C4-2B (cell line): ENCODE results near the gene GRM5.

Experiments
- ZFX ChIP-seq: fragments of 450-650 bp; IDR thresholded peaks from 2 replicates; pipeline ENCODE4 v1.6.1; 2017
- TF ChIP-seq, protein P1 (sequence below): fragments of 450-650 bp; conservative IDR thresholded peaks from 2 replicates; pipeline ENCODE4 v1.5.1; 2017; ENCODE audit warnings: mild to moderate bottlenecking

DNA sequence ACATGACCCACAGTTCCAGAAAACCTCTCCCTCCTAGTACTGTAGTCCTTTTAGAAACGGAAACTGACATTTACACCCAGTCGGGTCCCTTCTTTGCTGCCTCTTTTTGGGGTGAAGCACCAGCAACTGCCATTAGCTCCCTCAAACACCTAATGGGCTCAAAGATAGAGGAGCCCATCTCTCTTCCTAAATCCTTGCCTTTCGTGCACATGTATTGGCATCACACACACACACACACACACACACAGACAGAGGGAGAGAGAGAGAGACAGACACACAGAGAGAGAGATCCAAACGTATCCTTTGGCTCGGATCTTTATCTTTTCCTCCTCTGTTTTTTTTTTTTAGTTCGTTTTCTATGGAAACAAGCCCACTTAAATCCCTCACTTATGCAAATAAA, 716 bp downstream of the GRM5 start:
- TF ChIP-seq, protein P1, sequence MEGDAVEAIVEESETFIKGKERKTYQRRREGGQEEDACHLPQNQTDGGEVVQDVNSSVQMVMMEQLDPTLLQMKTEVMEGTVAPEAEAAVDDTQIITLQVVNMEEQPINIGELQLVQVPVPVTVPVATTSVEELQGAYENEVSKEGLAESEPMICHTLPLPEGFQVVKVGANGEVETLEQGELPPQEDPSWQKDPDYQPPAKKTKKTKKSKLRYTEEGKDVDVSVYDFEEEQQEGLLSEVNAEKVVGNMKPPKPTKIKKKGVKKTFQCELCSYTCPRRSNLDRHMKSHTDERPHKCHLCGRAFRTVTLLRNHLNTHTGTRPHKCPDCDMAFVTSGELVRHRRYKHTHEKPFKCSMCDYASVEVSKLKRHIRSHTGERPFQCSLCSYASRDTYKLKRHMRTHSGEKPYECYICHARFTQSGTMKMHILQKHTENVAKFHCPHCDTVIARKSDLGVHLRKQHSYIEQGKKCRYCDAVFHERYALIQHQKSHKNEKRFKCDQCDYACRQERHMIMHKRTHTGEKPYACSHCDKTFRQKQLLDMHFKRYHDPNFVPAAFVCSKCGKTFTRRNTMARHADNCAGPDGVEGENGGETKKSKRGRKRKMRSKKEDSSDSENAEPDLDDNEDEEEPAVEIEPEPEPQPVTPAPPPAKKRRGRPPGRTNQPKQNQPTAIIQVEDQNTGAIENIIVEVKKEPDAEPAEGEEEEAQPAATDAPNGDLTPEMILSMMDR: no peak
- no peak for TF ChIP-seq ZFX
